Stimulated activated CD8-positive, alpha-beta memory T cell treated with anti-CD3 and anti-CD28 coated beads, Interleukin-12 subunit alpha, Interleukin-12 subunit beta, amount 100 ng/mL, for 1 hour (primary cell): Measurements from ENCODE around the gene LPAR6.

Source experiments
- DNase-seq: peaks from one replicate; pipeline ENCODE4 v3.0.0-alpha.2; 2020; ENCODE audit warnings: low read depth

The LPAR6 gene

GRCh38 chr13:48414501-48414900, 1.6 kb upstream of the LPAR6 start:
- DNase-seq: no peak

- no peak for DNase-seq
These were observed 927 bp downstream of the LPAR6 start for GRCh38 chr13:48411841-48412531.

- DNase-seq: no peak
These were observed 1.6 kb downstream of the LPAR6 start for GRCh38 chr13:48411147-48411794.

GRCh38 chr13:48410199-48410598, 2.7 kb downstream of the LPAR6 start:
- DNase-seq: no peak

- DNase-seq: no peak
These were observed 7.0 kb downstream of the LPAR6 start for GRCh38 chr13:48405875-48406274.

- DNase-seq: no peak
These were observed 8.0 kb downstream of the LPAR6 start for GRCh38 chr13:48404952-48405351.

- DNase-seq: no peak
These were observed 9.0 kb downstream of the LPAR6 start for GRCh38 chr13:48403913-48404312.

- no peak for DNase-seq
These were observed 9.7 kb downstream of the LPAR6 start for GRCh38 chr13:48403151-48403631.

- DNase-seq: no peak
These were observed 10.5 kb downstream of the LPAR6 start for GRCh38 chr13:48402325-48402932.

GRCh38 chr13:48401480-48401879, 11.4 kb downstream of the LPAR6 start:
- no peak for DNase-seq

GRCh38 chr13:48400850-48401291, 12.0 kb downstream of the LPAR6 start:
- no peak for DNase-seq

- no peak for DNase-seq
These were observed 12.7 kb downstream of the LPAR6 start for GRCh38 chr13:48400090-48400694.

- no peak for DNase-seq
These were observed 14.3 kb downstream of the LPAR6 start for GRCh38 chr13:48398450-48399095.

- DNase-seq: no peak
These were observed 15.2 kb downstream of the LPAR6 start for GRCh38 chr13:48397744-48398143.

GRCh38 chr13:48393698-48394085, 19.2 kb downstream of the LPAR6 start:
- DNase-seq: no peak

GRCh38 chr13:48393030-48393697, 19.7 kb downstream of the LPAR6 start:
- no peak for DNase-seq

GRCh38 chr13:48391257-48391656, 21.7 kb downstream of the LPAR6 start:
- no peak for DNase-seq

GRCh38 chr13:48386816-48387215, 26.1 kb downstream of the LPAR6 start:
- no peak for DNase-seq

GRCh38 chr13:48383384-48383783, 29.5 kb downstream of the LPAR6 start:
- no peak for DNase-seq

- no peak for DNase-seq
These were observed 32.3 kb downstream of the LPAR6 start for GRCh38 chr13:48380581-48380980.

- DNase-seq: no peak
These were observed 35.1 kb downstream of the LPAR6 start for GRCh38 chr13:48377857-48378256.

- no peak for DNase-seq
These were observed 42.1 kb downstream of the LPAR6 start for GRCh38 chr13:48370815-48371214.
